Measurements from ENCODE around the gene ZNF587.

Gene ZNF587

GRCh38 chr19:57903618-57904184 lies 54.0 kb downstream of the ZNF587 start:
- H4K20me1 ChIP-seq (ENCODE audit: insufficient read depth, low read length): no peaks in the 10 kb centered on the region
- no peaks in the 10 kb centered on the region for H3K27me3 ChIP-seq (ENCODE audit: insufficient read depth, low read length, poor library complexity)
- H3K36me3 ChIP-seq (ENCODE audit: insufficient read depth, low read length): peaks cover 16% of the 10 kb centered on the region
- no peak overlapping the region for H2AFZ ChIP-seq (ENCODE audit: low read depth, low read length)
- no peak for DNase-seq
- no peaks in the 10 kb centered on the region for H3K4me1 ChIP-seq (ENCODE audit: insufficient read depth, low read length)
- H3K79me2 ChIP-seq (ENCODE audit: insufficient read depth, low read length): peaks cover 9% of the 10 kb centered on the region; the same call in 1 of the 2 replicates
- no peak overlapping the region for H3K27ac ChIP-seq (ENCODE audit: low read length)
- no peak overlapping the region for H3K4me2 ChIP-seq (ENCODE audit: insufficient read depth, low read length)
- ATAC-seq (ENCODE audit: insufficient read depth, low read depth): no peak
- no peak overlapping the region for H3K4me3 ChIP-seq (ENCODE audit: low read depth in 1 of 2, low read length in 2 of 2)
- H3K9me3 ChIP-seq (ENCODE audit: insufficient read depth, low read length, severe bottlenecking): no peaks in the 10 kb centered on the region
- TF ChIP-seq, protein P1, sequence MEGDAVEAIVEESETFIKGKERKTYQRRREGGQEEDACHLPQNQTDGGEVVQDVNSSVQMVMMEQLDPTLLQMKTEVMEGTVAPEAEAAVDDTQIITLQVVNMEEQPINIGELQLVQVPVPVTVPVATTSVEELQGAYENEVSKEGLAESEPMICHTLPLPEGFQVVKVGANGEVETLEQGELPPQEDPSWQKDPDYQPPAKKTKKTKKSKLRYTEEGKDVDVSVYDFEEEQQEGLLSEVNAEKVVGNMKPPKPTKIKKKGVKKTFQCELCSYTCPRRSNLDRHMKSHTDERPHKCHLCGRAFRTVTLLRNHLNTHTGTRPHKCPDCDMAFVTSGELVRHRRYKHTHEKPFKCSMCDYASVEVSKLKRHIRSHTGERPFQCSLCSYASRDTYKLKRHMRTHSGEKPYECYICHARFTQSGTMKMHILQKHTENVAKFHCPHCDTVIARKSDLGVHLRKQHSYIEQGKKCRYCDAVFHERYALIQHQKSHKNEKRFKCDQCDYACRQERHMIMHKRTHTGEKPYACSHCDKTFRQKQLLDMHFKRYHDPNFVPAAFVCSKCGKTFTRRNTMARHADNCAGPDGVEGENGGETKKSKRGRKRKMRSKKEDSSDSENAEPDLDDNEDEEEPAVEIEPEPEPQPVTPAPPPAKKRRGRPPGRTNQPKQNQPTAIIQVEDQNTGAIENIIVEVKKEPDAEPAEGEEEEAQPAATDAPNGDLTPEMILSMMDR (IDR thresholded peaks at IDR 0.05; ENCODE audit: borderline replicate concordance, extremely low read depth, low read length, poor library complexity, severe bottlenecking): no peak
- TF ChIP-seq EZH2 (IDR thresholded peaks at IDR 0.05; ENCODE audit: borderline replicate concordance, low read depth, low read length, severe bottlenecking): no peak
- no peak overlapping the region for H3K9ac ChIP-seq (ENCODE audit: low read depth, low read length)

GRCh38 chr19:57905258-57905657 lies 55.6 kb downstream of the ZNF587 start:
- no peak overlapping the region for H3K4me3 ChIP-seq (ENCODE audit: low read depth in 1 of 2, low read length in 2 of 2)
- H4K20me1 ChIP-seq (ENCODE audit: insufficient read depth, low read length): no peaks in the 10 kb centered on the region

GRCh38 chr19:57907394-57907793 lies 57.7 kb downstream of the ZNF587 start:
- DNase-seq (no peak), ATAC-seq (ENCODE audit: insufficient read depth, low read depth) (no peak)
- Histone ChIP-seq H3K4me1 (ENCODE audit: insufficient read depth, low read length) (no peaks in the 10 kb centered on the region; the same call in 1 of the 2 replicates), H4K20me1 (ENCODE audit: insufficient read depth, low read length) (peaks cover 3% of the 10 kb centered on the region; the same call in 1 of the 2 replicates), H3K27me3 (ENCODE audit: insufficient read depth, low read length, poor library complexity) (no peaks in the 10 kb centered on the region), H2AFZ (ENCODE audit: low read depth, low read length) (no peak overlapping the region), H3K9me3 (ENCODE audit: insufficient read depth, low read length, severe bottlenecking) (no peaks in the 10 kb centered on the region), H3K79me2 (ENCODE audit: insufficient read depth, low read length) (peaks cover 26% of the 10 kb centered on the region), H3K36me3 (ENCODE audit: insufficient read depth, low read length) (peaks cover 40% of the 10 kb centered on the region), H3K27ac (ENCODE audit: low read length) (no peak overlapping the region), H3K4me2 (ENCODE audit: insufficient read depth, low read length) (no peak overlapping the region), H3K4me3 (ENCODE audit: low read depth in 1 of 2, low read length in 2 of 2) (no peak overlapping the region), H3K9ac (ENCODE audit: low read depth, low read length) (no peak overlapping the region)
- TF ChIP-seq, protein P1 (IDR thresholded peaks at IDR 0.05; ENCODE audit: borderline replicate concordance, extremely low read depth, low read length, poor library complexity, severe bottlenecking): no peak
- TF ChIP-seq EZH2 (IDR thresholded peaks at IDR 0.05; ENCODE audit: borderline replicate concordance, low read depth, low read length, severe bottlenecking): no peak

More at GRCh38 chr19:57905258-57905657, 55.6 kb downstream of the ZNF587 start:
- Histone ChIP-seq H3K79me2 (ENCODE audit: insufficient read depth, low read length) (peaks cover 9% of the 10 kb centered on the region; the same call in 1 of the 2 replicates), H3K27ac (ENCODE audit: low read length) (no peak overlapping the region), H3K9me3 (ENCODE audit: insufficient read depth, low read length, severe bottlenecking) (no peaks in the 10 kb centered on the region), H3K27me3 (ENCODE audit: insufficient read depth, low read length, poor library complexity) (no peaks in the 10 kb centered on the region), H2AFZ (ENCODE audit: low read depth, low read length) (no peak overlapping the region), H3K9ac (ENCODE audit: low read depth, low read length) (no peak overlapping the region), H3K36me3 (ENCODE audit: insufficient read depth, low read length) (peaks cover 21% of the 10 kb centered on the region), H3K4me2 (ENCODE audit: insufficient read depth, low read length) (no peak overlapping the region), H3K4me1 (ENCODE audit: insufficient read depth, low read length) (no peaks in the 10 kb centered on the region)
- TF ChIP-seq, protein P1 (IDR thresholded peaks at IDR 0.05; ENCODE audit: borderline replicate concordance, extremely low read depth, low read length, poor library complexity, severe bottlenecking): no peak
- TF ChIP-seq EZH2 (IDR thresholded peaks at IDR 0.05; ENCODE audit: borderline replicate concordance, low read depth, low read length, severe bottlenecking): no peak
- no peak for DNase-seq
- no peak for ATAC-seq (ENCODE audit: insufficient read depth, low read depth)
